Spleen (tissue), 11 donors: ENCODE data around the gene PHF20. TPM values are rescaled to one million over a fixed set of nuclear protein-coding genes. Genes with fewer than 3 reads are reported as not detected.
"Not testable (repeated sequence)": the region's sequence is repeated elsewhere in the genome, so short reads cannot be mapped to it uniquely, and the experiment has no call there.

Experiments used
- DNase-seq: peaks from one replicate; pipeline ENCODE4 v3.0.0-alpha.2; 2020
- H3K27ac ChIP-seq, 8 donors: fragments of 200-600 bp; sonication (generic) in 7 of 8; 1 replicate in 4 of 8; 2 replicates in 4 of 8; pipeline versions ENCODE4 v1.5.0 to v1.8.0; 2016 to 2021; ENCODE audit warnings: inconsistent platforms in 4 of 8, mild to moderate bottlenecking in 4 of 8, moderate library complexity in 1 of 8
- H3K27me3 ChIP-seq, 7 donors: fragments of 200-600 bp; sonication (generic) in 6 of 7; replicated peaks in 1 of 7; 1 replicate in 4 of 7; 2 replicates in 3 of 7; pipeline versions ENCODE4 v1.5.0 to v1.8.0; 2016 to 2021; ENCODE audit warnings: inconsistent platforms in 3 of 7, mild to moderate bottlenecking in 1 of 7
- H3K36me3 ChIP-seq, 6 donors: fragments of 200-600 bp; sonication (generic) in 5 of 6; 1 replicate in 4 of 6; 2 replicates in 2 of 6; pipeline versions ENCODE4 v1.5.0 to v1.8.0; 2016 to 2021; ENCODE audit warnings: inconsistent platforms in 2 of 6
- H3K4me1 ChIP-seq, 6 donors: fragments of 200-600 bp; sonication (generic) in 5 of 6; 1 replicate in 3 of 6; 2 replicates in 3 of 6; pipeline versions ENCODE4 v1.5.0 to v1.8.0; 2016 to 2021; ENCODE audit warnings: inconsistent platforms in 3 of 6
- H3K4me3 ChIP-seq, 8 donors: fragments of 200-600 bp; sonication (generic) in 7 of 8; 1 replicate in 4 of 8; 2 replicates in 4 of 8; pipeline versions ENCODE4 v1.5.0 to v1.8.0; 2016 to 2021; ENCODE audit warnings: inconsistent platforms in 4 of 8, mild to moderate bottlenecking in 4 of 8, moderate library complexity in 2 of 8
- H3K9me3 ChIP-seq, 8 donors: fragments of 200-600 bp; sonication (generic) in 7 of 8; 1 replicate in 4 of 8; 2 replicates in 4 of 8; pipeline versions ENCODE4 v1.5.0 to v1.8.0; 2016 to 2021; ENCODE audit warnings: inconsistent platforms in 4 of 8
- CTCF ChIP-seq, 11 experiments: fragments of 200-600 bp in 7 of 11; fragments of 450-650 bp in 4 of 11; sonication (generic) in 4 of 11; IDR thresholded peaks in 8 of 11; conservative IDR thresholded peaks in 3 of 11; 1 replicate in 7 of 11; 2 replicates in 4 of 11; pipeline versions ENCODE4 v1.4.0 to v1.8.0; 2016 to 2021; ENCODE audit warnings: antibody characterized with exemption in 11 of 11, inconsistent platforms in 4 of 11, mild to moderate bottlenecking in 1 of 11
- POLR2A ChIP-seq, 3 donors: fragments of 450-650 bp; IDR thresholded peaks; one replicate each; pipeline ENCODE4 v1.5.1; 2017; ENCODE audit warnings: antibody characterized with exemption in 3 of 3, mild to moderate bottlenecking in 1 of 3
- POLR2AphosphoS5 ChIP-seq, 3 donors: sonication (generic); formaldehyde crosslinking; IDR thresholded peaks; one replicate each; pipeline ENCODE4 v1.5.1; 2017; ENCODE audit warnings: antibody characterized with exemption in 3 of 3
- WGBS, 5 donors: extraction: QIAGEN DNeasy Blood & Tissue Kit in 3 of 5; methylation state at CpG; one replicate each; pipeline versions ENCODE4 v1.1.5 to v1.1.7; 2013 to 2018; 5-methylcytosine and 5-hydroxymethylcytosine counted together
- intact Hi-C: fragments of 100-400 bp; cut with DNase I; formaldehyde crosslinking; loops from one replicate; pipeline ENCODE4 v1.15.0; 2023; ENCODE audit warnings: low total_unique reads
- polyA plus RNA-seq, 3 donors: library from polyadenylated mRNA; stranded (reverse); fragments of 200-250 nt; gene quantifications; one replicate each; pipeline ENCODE4 v1.2.1, GENCODE V29; 2013
- total RNA-seq, 7 donors: library from RNA; depleted of rRNA in 3 of 7; stranded (reverse); fragments of >200 nt in 3 of 7; fragmentation: NEBNext Ultra II Directional in 4 of 7; extraction: Animal tissue kit (Norgen Biotek cat#: 25700) in 4 of 7; gene quantifications; one replicate each; pipeline versions ENCODE4 v1.1.0 to v1.2.1, GENCODE V29; 2016 to 2021
- donor health status: healthy with polysubstance abuse.
- donor health status: DM: no; HTN: no; CAD: no; lungs with moderate emphysema.
- donor health status: DM: no; HTN: no; CAD: no.
- donor health status: Bipolar disorder and iron deficiency.
- donor health status: healthy.
- donor health status: DM: no; HTN: no; CAD: no.
- donor health status: DM: yes; HTN: yes; CAD: no.

Gene PHF20
- total and polyA plus RNA-seq, 10 donors: 40.0 to 89.9 (median 57.4) TPM

- no peak overlapping the region for H3K4me3 ChIP-seq
- WGBS, 5 donors: 64 to 74% (median 71%) methylated on average over 3 of the region's 3 CpGs
Observed at GRCh38 chr20:35893942-35894341, 122.1 kb downstream of the PHF20 start.

GRCh38 chr20:35895516-35895915, 123.7 kb downstream of the PHF20 start:
- H3K9me3 ChIP-seq, H3K27ac ChIP-seq, H3K4me3 ChIP-seq, intact Hi-C loops, H3K27me3 ChIP-seq, DNase-seq: not testable (repeated sequence)
- peaks cover 0 to 75% (median 17%) of the 10 kb centered on the region in 6 donors for H3K36me3 ChIP-seq
- 70 to 81% (median 72%) methylated on average over 7 of the region's 7 CpGs for WGBS, 5 donors
- H3K4me1 ChIP-seq: peaks cover 0 to 24% (median 5%) of the 10 kb centered on the region in 6 donors

More at GRCh38 chr20:35893942-35894341, 122.1 kb downstream of the PHF20 start:
- TF ChIP-seq POLR2A (IDR thresholded peaks at IDR 0.05): no peak
- no peak for TF ChIP-seq POLR2AphosphoS5 (IDR thresholded peaks at IDR 0.05)
- TF ChIP-seq CTCF (IDR thresholded peaks at IDR 0.05 in 8 of 11, conservative IDR thresholded peaks at IDR 0.05 in 3 of 11): no peak
- no peaks in the 10 kb centered on the region for H3K27me3 ChIP-seq
- H3K27ac ChIP-seq: no peak overlapping the region
- DNase-seq: no peak
- peaks cover 0 to 24% (median 5%) of the 10 kb centered on the region in 6 donors for H3K4me1 ChIP-seq
- intact Hi-C loops: no loop called here
- peaks cover 0 to 63% (median 4%) of the 10 kb centered on the region in 6 donors for H3K36me3 ChIP-seq
- H3K9me3 ChIP-seq: no peaks in the 10 kb centered on the region

DNA sequence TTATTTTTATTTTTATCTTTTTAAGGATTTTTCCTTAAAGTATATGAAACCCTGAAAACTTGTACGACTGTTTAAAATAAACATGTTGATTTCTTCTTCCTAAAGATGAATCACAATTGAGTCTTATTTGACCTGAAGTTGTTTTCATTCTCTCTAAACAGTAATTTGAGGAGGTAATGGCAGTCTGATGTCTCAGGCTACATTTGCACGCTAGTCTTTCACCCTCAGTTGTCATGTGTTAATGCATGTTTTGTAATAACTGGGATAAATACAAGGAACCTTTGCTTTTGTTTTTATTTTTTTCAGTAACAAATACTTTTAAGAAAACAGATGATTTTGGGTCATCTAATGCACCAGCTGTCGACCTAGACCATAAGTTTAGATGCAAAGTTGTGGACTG, 127.2 kb downstream of the PHF20 start:
- no peak overlapping the region for H3K4me3 ChIP-seq
- H3K36me3 ChIP-seq: peaks cover 0 to 80% (median 18%) of the 10 kb centered on the region in 6 donors
- H3K27ac ChIP-seq: no peak overlapping the region
- no peak for DNase-seq
- peaks cover 0 to 20% (median 5%) of the 10 kb centered on the region in 6 donors for H3K4me1 ChIP-seq
- WGBS, 5 donors: 93 to 98% (median 96%) methylated on average over 3 of the region's 3 CpGs
- H3K27me3 ChIP-seq: no peaks in the 10 kb centered on the region
- intact Hi-C loops: no loop called here
- TF ChIP-seq CTCF (IDR thresholded peaks at IDR 0.05 in 8 of 11, conservative IDR thresholded peaks at IDR 0.05 in 3 of 11) (no peak), POLR2A (IDR thresholded peaks at IDR 0.05) (no peak), POLR2AphosphoS5 (IDR thresholded peaks at IDR 0.05) (no peak)
- H3K9me3 ChIP-seq: no peaks in the 10 kb centered on the region

- H3K4me1 ChIP-seq, H3K27me3 ChIP-seq, DNase-seq, H3K27ac ChIP-seq, H3K9me3 ChIP-seq, H3K4me3 ChIP-seq, intact Hi-C loops: not testable (repeated sequence)
- WGBS, 5 donors: 89 to 95% (median 94%) methylated on average over 4 of the region's 4 CpGs
- H3K36me3 ChIP-seq: peaks cover 0 to 87% (median 22%) of the 10 kb centered on the region in 6 donors
Observed at GRCh38 chr20:35901230-35901629, 129.4 kb downstream of the PHF20 start.

DNA sequence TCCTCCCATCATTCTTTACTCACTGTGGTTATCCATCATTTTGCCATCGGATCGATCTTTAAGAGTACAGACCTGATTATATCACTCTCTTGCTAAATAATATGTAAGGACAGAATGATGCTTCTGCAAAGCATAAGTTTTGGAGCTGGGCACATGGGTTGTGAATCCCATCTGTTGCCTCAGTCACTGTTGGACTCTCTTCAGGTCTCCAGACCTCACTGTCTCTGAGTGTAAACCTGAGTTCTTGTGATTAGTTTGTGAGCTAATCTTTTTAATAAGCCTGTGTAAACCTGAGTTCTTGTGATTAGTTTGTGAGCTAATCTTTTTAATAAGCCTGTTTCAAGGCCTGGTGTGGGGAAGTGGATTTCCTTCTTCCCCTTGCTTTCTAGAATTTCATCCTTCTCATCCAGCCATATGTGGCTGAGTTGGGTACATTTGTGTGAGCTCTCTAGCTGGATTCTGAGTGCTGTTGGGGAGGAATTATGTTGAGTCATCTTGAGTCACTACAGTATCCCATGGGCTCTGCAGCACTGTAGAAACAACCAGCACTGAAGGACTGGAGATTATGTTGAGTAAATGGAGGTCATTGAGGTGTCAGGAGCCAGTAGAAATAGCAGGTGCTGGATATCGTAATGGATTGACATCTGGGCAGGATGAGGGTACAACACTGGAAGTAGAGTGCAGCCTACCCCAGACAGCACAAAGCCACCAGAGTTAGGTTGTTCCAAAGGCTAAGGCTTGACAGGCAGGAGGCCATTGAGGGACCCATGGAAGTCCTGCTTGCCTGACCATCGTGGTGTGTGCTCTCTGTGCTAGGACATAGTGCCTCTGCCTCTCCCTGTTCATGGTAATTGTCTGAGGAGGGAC, 130.1 kb downstream of the PHF20 start:
- H3K27me3 ChIP-seq: no peaks in the 10 kb centered on the region
- intact Hi-C loops: no loop called here
- no peak overlapping the region for H3K4me3 ChIP-seq
- TF ChIP-seq POLR2A (IDR thresholded peaks at IDR 0.05) (no peak), POLR2AphosphoS5 (IDR thresholded peaks at IDR 0.05) (no peak), CTCF (IDR thresholded peaks at IDR 0.05 in 8 of 11, conservative IDR thresholded peaks at IDR 0.05 in 3 of 11) (no peak)
- WGBS, 5 donors: 81 to 96% (median 94%) methylated on average over 3 to 4 of the region's 4 CpGs
- no peak for DNase-seq
- no peak overlapping the region for H3K27ac ChIP-seq
- H3K9me3 ChIP-seq: no peaks in the 10 kb centered on the region
- peaks cover 0 to 90% (median 27%) of the 10 kb centered on the region in 6 donors for H3K36me3 ChIP-seq
- peaks cover 0 to 6% (median 0%) of the 10 kb centered on the region in 6 donors for H3K4me1 ChIP-seq
